Rectal smooth muscle tissue (tissue), 1 donor: ENCODE results near the gene IL1F10.

ENCODE experiments used
- H3K27ac ChIP-seq: one replicate; pipeline ENCODE4 v1.7.0; 2013; ENCODE audit warnings: low read depth, low read length, inconsistent platforms
- H3K27me3 ChIP-seq: one replicate; pipeline ENCODE4 v1.7.0; 2013; ENCODE audit warnings: low read length; ENCODE audit not compliant: control insufficient read depth, insufficient read depth
- H3K36me3 ChIP-seq: one replicate; pipeline ENCODE4 v1.7.0; 2013; ENCODE audit warnings: low read length; ENCODE audit not compliant: control insufficient read depth, insufficient read depth
- H3K4me1 ChIP-seq: one replicate; pipeline ENCODE4 v1.7.0; 2013; ENCODE audit warnings: low read length; ENCODE audit not compliant: control insufficient read depth, insufficient read depth
- H3K4me3 ChIP-seq: one replicate; pipeline ENCODE4 v1.7.0; 2013; ENCODE audit warnings: low read length
- H3K9ac ChIP-seq: one replicate; pipeline ENCODE4 v1.7.0; 2013; ENCODE audit warnings: low read length

The IL1F10 gene

DNA sequence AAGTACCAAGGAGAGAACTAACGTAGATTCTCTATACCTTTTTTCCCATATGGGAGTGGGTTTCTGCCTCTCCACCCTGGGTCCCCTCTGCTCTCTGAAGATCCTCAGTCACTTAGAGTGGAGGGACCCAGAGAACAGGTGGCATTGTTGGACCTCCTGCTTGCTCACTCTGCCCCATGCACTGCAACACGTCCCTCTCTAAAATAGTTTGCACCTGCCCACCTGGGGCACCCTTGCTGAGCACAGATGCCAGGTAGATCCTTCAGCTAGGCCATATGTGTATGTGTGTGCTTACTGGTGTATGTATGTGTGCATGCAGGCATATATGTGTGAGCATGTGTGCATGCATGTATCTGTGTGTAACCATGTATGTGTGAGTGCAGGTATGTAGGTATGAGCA is 6.5 kb upstream of the IL1F10 start:
- Histone ChIP-seq H3K4me1 (no peaks in the 10 kb centered on the region), H3K36me3 (no peaks in the 10 kb centered on the region), H3K27me3 (no peaks in the 10 kb centered on the region), H3K4me3 (no peak overlapping the region), H3K27ac (no peak overlapping the region), H3K9ac (no peak overlapping the region)

DNA sequence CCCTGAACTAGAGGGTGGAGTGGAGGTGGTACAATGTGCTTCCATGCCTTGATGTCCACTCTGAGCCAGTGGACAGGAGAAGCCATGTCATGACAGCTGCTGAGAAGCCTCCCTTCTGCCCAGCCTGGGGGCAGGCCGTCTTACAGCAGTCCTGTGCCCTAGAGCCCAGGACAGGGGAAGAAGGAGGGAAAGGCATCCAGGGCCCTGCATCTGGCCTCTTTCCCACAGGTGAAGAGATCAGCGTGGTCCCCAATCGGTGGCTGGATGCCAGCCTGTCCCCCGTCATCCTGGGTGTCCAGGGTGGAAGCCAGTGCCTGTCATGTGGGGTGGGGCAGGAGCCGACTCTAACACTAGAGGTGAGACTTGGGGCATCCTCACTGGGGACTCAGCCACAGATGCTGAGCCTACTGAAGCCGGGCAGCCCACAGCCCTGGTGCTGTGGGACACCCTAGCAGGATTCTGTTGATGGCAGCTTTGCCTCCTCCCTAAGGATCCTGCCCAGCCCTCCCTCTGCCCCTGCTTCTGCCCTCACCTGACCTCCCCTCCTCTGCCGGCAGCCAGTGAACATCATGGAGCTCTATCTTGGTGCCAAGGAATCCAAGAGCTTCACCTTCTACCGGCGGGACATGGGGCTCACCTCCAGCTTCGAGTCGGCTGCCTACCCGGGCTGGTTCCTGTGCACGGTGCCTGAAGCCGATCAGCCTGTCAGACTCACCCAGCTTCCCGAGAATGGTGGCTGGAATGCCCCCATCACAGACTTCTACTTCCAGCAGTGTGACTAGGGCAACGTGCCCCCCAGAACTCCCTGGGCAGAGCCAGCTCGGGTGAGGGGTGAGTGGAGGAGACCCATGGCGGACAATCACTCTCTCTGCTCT is 5.6 kb upstream of the IL1F10 start:
- Histone ChIP-seq H3K4me3 (no peak overlapping the region), H3K9ac (no peak overlapping the region), H3K4me1 (no peaks in the 10 kb centered on the region), H3K36me3 (no peaks in the 10 kb centered on the region), H3K27ac (no peak overlapping the region), H3K27me3 (no peaks in the 10 kb centered on the region)

GRCh38 chr2:113064281-113064680 is 3.5 kb upstream of the IL1F10 start:
- no peaks in the 10 kb centered on the region for H3K4me1 ChIP-seq
- H3K27ac ChIP-seq, result no peak overlapping the region
- no peak overlapping the region for H3K9ac ChIP-seq
- no peak overlapping the region for H3K4me3 ChIP-seq
- no peaks in the 10 kb centered on the region for H3K36me3 ChIP-seq
- H3K27me3 ChIP-seq, result no peaks in the 10 kb centered on the region

DNA sequence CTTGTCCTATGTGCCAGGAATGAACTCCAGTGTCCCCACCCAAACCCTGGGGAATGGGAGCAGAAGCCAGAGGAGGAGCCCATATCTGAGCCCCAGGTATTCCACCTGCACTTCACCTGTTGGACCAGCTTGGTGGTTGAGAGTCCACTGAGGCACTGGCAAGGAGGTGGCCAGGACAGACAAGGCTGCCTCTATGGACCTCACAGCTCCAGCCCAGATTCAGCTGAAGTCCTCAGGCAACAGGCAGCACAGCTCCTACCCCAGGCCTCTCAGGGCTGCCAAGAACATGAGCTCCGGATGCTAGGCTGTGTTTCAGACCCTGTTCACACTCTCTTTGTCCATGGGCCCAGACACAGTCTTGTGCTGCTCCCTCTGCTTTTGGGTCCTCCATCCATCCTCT is 2.9 kb upstream of the IL1F10 start:
- H3K27ac ChIP-seq, result no peak overlapping the region
- no peak overlapping the region for H3K9ac ChIP-seq
- H3K27me3 ChIP-seq, result no peaks in the 10 kb centered on the region
- H3K4me3 ChIP-seq, result no peak overlapping the region
- no peaks in the 10 kb centered on the region for H3K36me3 ChIP-seq
- H3K4me1 ChIP-seq, result no peaks in the 10 kb centered on the region

- no peaks in the 10 kb centered on the region for H3K27me3 ChIP-seq
- H3K27ac ChIP-seq, result no peak overlapping the region
- no peak overlapping the region for H3K9ac ChIP-seq
- no peaks in the 10 kb centered on the region for H3K36me3 ChIP-seq
- H3K4me3 ChIP-seq, result no peak overlapping the region
- H3K4me1 ChIP-seq, result no peaks in the 10 kb centered on the region
Observed at GRCh38 chr2:113068249-113068648, 479 bp downstream of the IL1F10 start.

- H3K27ac ChIP-seq, result no peak overlapping the region
Observed at GRCh38 chr2:113068706-113069485, 1.1 kb downstream of the IL1F10 start.

GRCh38 chr2:113069676-113070605 is 2.2 kb downstream of the IL1F10 start:
- no peak overlapping the region for H3K27ac ChIP-seq
- no peak overlapping the region for H3K4me3 ChIP-seq
- H3K9ac ChIP-seq, result no peak overlapping the region
- no peaks in the 10 kb centered on the region for H3K36me3 ChIP-seq
- no peaks in the 10 kb centered on the region for H3K4me1 ChIP-seq
- H3K27me3 ChIP-seq, result no peaks in the 10 kb centered on the region

More at GRCh38 chr2:113068706-113069485, 1.1 kb downstream of the IL1F10 start:
- Histone ChIP-seq H3K36me3 (no peaks in the 10 kb centered on the region), H3K27me3 (no peaks in the 10 kb centered on the region), H3K4me1 (no peaks in the 10 kb centered on the region), H3K4me3 (no peak overlapping the region), H3K9ac (no peak overlapping the region)

- Histone ChIP-seq H3K27ac (no peak overlapping the region), H3K36me3 (no peaks in the 10 kb centered on the region), H3K4me1 (no peaks in the 10 kb centered on the region), H3K9ac (no peak overlapping the region), H3K4me3 (no peak overlapping the region), H3K27me3 (no peaks in the 10 kb centered on the region)
Observed at GRCh38 chr2:113070606-113070975, 2.8 kb downstream of the IL1F10 start.

DNA sequence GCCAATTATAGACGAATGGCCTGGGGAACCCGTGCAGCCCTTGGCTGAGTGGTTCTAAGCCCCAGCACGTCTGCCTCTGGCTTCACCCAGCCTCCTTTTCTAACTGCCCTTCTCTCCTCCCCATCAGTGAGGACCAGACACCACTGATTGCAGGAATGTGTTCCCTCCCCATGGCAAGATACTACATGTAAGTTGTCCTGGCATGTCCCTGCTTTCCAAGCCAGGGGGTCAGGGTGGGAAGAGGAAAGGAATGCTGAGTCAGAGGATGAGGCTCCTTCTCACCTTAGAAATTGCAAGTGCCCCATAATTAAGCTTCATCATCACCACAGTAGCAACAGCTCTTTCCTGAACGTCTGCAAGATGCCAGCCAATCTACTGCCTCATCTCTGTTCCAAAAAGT is 4.8 kb downstream of the IL1F10 start:
- Histone ChIP-seq H3K4me1 (no peaks in the 10 kb centered on the region), H3K27me3 (no peaks in the 10 kb centered on the region), H3K4me3 (no peak overlapping the region), H3K36me3 (no peaks in the 10 kb centered on the region), H3K9ac (no peak overlapping the region), H3K27ac (no peak overlapping the region)

DNA sequence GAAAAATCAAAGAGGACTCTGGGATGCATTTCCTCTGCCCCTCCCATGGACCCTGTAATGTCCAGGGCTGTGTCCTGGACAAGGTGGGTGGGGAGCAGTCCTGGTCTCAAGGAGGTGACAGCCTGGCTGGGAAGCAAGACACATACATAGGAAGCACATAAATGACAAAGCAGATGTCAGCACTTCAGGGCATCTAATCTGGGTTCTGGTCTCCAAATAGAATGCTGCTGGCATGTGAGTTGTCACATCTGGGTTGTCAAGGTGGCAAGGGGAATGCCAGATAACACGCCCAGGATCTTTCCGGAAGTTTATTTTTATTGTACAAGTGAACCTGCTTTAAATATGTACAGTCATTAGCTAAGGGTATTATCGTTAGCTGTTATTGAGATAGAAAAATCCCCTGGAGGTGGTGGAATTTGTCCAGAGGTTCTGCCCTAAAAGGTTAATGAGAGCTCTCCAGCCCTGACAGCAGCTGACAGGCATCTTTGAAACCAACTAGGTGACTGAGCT is 5.6 kb downstream of the IL1F10 start:
- no peak overlapping the region for H3K4me3 ChIP-seq
- no peaks in the 10 kb centered on the region for H3K36me3 ChIP-seq
- no peak overlapping the region for H3K27ac ChIP-seq
- no peaks in the 10 kb centered on the region for H3K27me3 ChIP-seq
- no peak overlapping the region for H3K9ac ChIP-seq
- no peaks in the 10 kb centered on the region for H3K4me1 ChIP-seq

DNA sequence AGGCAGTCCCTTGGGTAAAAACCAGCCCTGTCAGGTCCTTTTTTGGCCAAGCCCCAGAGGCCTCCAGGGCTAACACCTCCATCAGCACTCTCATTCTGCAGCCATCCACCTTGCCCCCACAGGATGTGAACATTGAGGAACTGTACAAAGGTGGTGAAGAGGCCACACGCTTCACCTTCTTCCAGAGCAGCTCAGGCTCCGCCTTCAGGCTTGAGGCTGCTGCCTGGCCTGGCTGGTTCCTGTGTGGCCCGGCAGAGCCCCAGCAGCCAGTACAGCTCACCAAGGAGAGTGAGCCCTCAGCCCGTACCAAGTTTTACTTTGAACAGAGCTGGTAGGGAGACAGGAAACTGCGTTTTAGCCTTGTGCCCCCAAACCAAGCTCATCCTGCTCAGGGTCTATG is 7.3 kb downstream of the IL1F10 start:
- Histone ChIP-seq H3K4me1 (no peaks in the 10 kb centered on the region), H3K27me3 (no peaks in the 10 kb centered on the region), H3K4me3 (no peak overlapping the region), H3K9ac (no peak overlapping the region), H3K36me3 (no peaks in the 10 kb centered on the region), H3K27ac (no peak overlapping the region)

- no peaks in the 10 kb centered on the region for H3K27me3 ChIP-seq
- no peak overlapping the region for H3K9ac ChIP-seq
- no peak overlapping the region for H3K27ac ChIP-seq
- no peaks in the 10 kb centered on the region for H3K4me1 ChIP-seq
- H3K4me3 ChIP-seq, result no peak overlapping the region
- H3K36me3 ChIP-seq, result no peaks in the 10 kb centered on the region
Observed at GRCh38 chr2:113075600-113075999, 7.8 kb downstream of the IL1F10 start.
